COR-L47 (cell line): ENCODE data around the gene APOC3.
"Not testable (repeated sequence)": the region's sequence is repeated elsewhere in the genome, so short reads cannot be mapped to it uniquely, and the experiment has no call there.

ENCODE experiments used
- DNase-seq: peaks from one replicate; lab custom pipeline; 2025; lab: John Stamatoyannopoulos, UW

APOC3 gene

GRCh38 chr11:116829525-116830183 is at the start of gene APOC3:
APOC3 (plus strand) TSS chr11:116829907; CDS start chr11:116830583, 676 bp downstream.
- no peak for DNase-seq

DNA sequence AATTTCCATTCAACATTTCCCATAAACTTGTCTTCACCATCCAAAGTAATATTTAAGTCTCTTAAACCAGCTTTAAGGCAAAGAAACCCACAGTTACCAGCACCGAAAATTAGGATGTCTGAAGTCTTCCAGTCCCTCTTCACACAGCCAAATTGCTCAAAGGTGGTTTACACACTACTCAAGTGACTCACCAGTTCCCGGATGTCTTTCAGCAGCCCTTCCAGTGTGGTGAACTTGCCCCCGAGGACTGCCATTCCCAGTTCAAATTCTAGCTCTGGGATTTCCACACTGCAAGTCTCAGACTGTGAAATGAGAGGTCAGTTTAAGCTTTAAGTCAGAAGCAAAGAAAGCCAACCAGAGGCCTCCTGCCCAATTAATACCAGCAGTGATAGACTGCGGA is 47.0 kb upstream of the APOC3 start:
- no peak for DNase-seq

DNA sequence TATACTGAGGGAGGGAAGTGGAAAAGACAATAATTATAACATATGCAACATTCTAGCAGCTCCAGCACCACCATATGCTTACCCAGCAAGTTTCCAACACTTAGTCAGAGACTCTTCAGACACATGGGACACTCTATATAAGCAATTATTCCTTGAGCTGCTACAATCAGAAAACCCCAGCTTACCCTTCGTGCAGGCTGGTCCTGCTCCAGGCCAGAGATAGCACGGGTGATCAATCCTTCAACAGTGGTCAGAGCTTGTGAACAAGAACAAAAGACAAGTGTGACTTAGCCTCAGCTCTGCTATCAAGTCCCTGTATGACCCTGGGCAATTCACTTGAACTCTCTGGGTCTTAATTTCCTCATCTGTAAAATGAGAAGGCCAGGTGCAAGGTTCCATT is 43.4 kb upstream of the APOC3 start:
- no peak for DNase-seq

DNA sequence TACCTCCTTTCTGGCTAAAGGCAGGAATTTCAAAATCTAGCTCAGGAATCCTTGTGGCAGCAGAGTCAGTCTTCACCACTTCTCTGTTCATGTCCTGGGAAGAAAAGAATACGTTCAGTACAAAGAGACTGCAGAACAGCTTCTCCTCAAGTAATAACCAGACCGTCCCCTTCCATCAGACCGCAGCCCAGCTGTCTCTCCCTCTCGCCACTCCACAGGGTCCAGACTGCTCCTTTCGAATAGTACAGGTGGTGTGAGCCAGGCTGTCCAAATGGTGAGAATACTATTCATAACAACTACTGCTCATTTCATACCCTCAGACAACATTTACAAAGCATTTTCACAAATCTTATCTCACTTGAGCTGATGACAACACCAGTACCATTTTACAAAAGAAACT is 42.7 kb upstream of the APOC3 start:
- DNase-seq = no peak

- DNase-seq = no peak
These were observed 42.3 kb upstream of the APOC3 start for GRCh38 chr11:116787436-116787785.

GRCh38 chr11:116787786-116788486 is 41.8 kb upstream of the APOC3 start, which contains the start of gene ZPR1:
ZPR1 (minus strand) TSS chr11:116788023; CDS start chr11:116787990, 33 bp downstream.
- peak; percentile 60 for DNase-seq

- DNase-seq = no peak
These were observed 41.2 kb upstream of the APOC3 start for GRCh38 chr11:116788534-116788933.

- no peak for DNase-seq
These were observed 40.7 kb upstream of the APOC3 start for GRCh38 chr11:116788975-116789374.

DNA sequence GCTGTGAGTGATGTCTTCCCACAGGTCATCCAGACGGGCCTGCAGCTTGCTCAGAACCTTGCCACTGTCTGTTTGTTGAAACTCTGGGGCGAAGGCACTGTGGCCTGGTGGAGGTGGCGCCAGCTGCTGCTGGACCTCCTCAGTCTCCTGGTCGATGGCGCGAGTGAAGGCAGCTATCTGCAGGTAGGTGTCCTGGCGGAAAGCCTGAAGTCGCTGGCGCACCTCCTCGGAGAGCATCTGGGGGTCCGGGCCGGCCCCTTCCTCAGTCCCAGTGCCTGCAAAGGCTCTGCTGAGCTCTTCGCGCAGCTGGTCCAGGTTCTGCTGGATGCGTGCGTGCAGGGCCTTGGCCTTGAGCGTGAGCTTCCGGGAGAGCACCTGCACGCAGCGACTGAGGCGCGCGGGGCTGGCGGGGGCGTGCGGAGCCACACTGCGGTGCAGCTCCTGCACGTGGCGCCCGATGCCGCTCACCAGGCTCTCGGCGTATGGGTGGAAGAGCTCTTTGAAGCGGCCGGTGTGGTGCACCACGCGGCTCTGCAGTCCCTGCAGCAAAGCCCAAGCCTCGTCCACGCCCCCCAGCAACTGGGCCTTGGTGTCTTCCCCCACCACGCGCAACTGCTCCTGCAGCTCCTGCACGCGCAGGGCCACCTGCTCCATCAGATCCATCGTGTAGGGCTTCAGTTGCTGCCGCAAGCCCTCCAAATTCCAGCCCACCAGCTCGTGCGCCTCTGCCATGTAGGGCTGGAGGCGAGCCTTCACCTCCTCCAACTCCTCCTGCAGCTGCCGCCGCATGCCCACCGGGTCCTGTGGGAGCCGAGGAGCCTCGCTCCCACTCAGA is 39.3 kb upstream of the APOC3 start:
- no peak for DNase-seq

GRCh38 chr11:116791002-116791812 is 38.5 kb upstream of the APOC3 start:
- DNase-seq = peak; percentile 41

GRCh38 chr11:116791813-116792143 is 37.9 kb upstream of the APOC3 start, which contains the start of gene APOA5:
APOA5 (minus strand) TSS chr11:116791879; CDS start chr11:116791860, 19 bp downstream.
- DNase-seq = no peak

DNA sequence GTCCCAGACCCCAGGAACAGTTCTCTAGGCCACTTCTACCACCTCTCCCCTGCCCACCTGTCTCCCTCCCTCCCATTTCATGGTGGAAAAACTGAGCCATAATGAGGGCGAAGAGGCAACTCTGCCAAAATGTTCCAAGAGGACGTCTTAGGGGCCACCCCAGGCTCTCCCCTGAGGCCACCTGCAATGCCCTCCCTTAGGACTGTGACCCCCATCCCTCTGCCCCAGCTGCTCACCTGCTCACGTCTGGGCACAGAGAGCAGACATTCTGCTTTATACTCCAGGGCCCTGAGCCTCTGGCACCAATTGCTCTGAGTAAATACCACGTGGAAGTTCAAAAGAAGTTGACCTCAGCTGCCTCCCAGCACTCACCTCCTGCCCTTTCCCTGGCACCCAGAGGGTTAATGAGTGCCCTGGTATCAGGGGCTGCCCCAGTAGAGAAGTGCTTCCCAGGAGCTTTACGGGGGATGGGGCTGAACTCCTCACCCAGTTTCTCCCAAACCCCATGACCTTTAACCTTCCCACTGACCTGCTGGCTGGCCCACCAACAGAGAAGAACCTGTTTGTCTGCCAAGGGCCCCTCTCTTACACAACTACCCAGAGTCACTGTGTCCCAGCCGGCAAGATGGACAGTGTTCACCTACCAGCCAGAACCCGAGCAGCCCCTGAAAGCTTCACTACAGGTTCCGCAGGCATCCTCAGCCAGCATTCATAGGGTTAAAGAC is 37.4 kb upstream of the APOC3 start:
- DNase-seq = no peak

GRCh38 chr11:116792869-116793771 is 36.6 kb upstream of the APOC3 start:
- no peak for DNase-seq

- DNase-seq = no peak
These were observed 36.0 kb upstream of the APOC3 start for GRCh38 chr11:116793772-116794097.

- no peak for DNase-seq
These were observed 34.9 kb upstream of the APOC3 start for GRCh38 chr11:116794851-116795250.

DNA sequence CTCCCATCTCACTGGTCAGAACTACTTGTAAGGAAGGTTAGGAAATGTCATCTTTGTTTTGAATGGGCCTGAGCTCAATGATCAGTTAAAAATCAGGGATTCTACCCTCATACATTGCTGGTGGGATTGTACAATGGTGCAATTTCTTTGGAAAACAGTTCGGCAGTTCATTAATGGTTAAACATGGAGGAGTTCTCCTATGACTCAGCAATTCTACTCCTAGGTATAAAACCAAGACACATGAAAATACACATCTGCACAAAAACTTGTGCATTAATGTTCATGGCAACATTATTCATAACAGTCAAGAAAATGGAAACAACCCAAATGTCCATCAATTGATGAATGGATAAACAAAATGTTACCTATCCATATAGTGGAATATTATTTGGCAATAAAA is 33.2 kb upstream of the APOC3 start:
- no peak for DNase-seq

- no peak for DNase-seq
These were observed 31.9 kb upstream of the APOC3 start for GRCh38 chr11:116797816-116798215.

- DNase-seq = no peak
These were observed 31.3 kb upstream of the APOC3 start for GRCh38 chr11:116798368-116798767.

DNA sequence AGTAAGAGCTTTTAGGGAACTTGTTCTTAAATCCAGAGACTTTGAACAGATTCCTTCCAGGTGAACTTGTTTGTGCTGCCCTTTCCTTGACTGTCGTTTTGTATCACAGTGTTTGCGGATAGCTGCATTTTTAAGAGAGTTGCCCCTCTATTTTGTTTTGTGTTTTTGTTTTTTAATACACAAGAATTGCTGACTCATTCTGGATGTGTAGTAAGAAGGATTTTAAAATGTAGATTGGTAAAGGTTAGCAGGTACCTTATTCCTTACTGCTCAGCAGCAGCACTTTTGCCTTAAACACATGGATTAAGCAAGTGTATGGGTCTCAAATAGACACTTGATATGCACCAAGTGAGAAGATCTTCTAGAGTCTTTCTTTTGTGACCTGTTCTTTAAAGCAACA is 29.1 kb upstream of the APOC3 start:
- DNase-seq = no peak

- not testable (repeated sequence) for DNase-seq
These were observed 28.0 kb upstream of the APOC3 start for GRCh38 chr11:116801662-116802061.
